ENCODE measurements around the gene FGG. TPM values are rescaled to one million over a fixed set of nuclear protein-coding genes. Genes with fewer than 3 reads are reported as not detected.

FGG gene
- total RNA-seq, 1 donor: not detected

- Histone ChIP-seq H3K9me3 (ENCODE audit: low read depth, low read length) (no peaks in the 10 kb centered on the region), H3K4me1 (ENCODE audit: insufficient read depth, low read length) (peaks cover 18% of the 10 kb centered on the region), H2AFZ (ENCODE audit: low read length) (no peak overlapping the region), H4K20me1 (ENCODE audit: insufficient read depth, low read length) (no peaks in the 10 kb centered on the region), H3K36me3 (ENCODE audit: insufficient read depth, low read length) (no peaks in the 10 kb centered on the region), H3K27me3 (ENCODE audit: insufficient read depth, low read length) (peaks cover 4% of the 10 kb centered on the region), H3K79me2 (ENCODE audit: insufficient read depth, low read length) (no peaks in the 10 kb centered on the region), H3K4me3 (ENCODE audit: insufficient read depth, low read length) (no peak overlapping the region), H3K4me2 (ENCODE audit: insufficient read depth, low read length) (no peak overlapping the region), H3K27ac (ENCODE audit: low read depth, low read length) (no peak overlapping the region)
- no peak for DNase-seq (ENCODE audit: insufficient read length, low spot score, missing footprints)
- no peak for TF ChIP-seq CTCF (IDR thresholded peaks at IDR 0.05; ENCODE audit: extremely low read depth, low read depth, low read length)
These were observed 43.4 kb downstream of the FGG start for GRCh38 chr4:154569028-154569427.

GRCh38 chr4:154566639-154567204 lies 45.7 kb downstream of the FGG start:
- peak; percentile 49 for DNase-seq (ENCODE audit: insufficient read length, low spot score, missing footprints)
- Histone ChIP-seq H3K4me3 (ENCODE audit: insufficient read depth, low read length) (no peak overlapping the region), H2AFZ (ENCODE audit: low read length) (peak overlapping the region; percentile 29), H3K79me2 (ENCODE audit: insufficient read depth, low read length) (no peaks in the 10 kb centered on the region), H4K20me1 (ENCODE audit: insufficient read depth, low read length) (no peaks in the 10 kb centered on the region), H3K27me3 (ENCODE audit: insufficient read depth, low read length) (peaks cover 4% of the 10 kb centered on the region), H3K27ac (ENCODE audit: low read depth, low read length) (peak overlapping the region; percentile 40), H3K36me3 (ENCODE audit: insufficient read depth, low read length) (no peaks in the 10 kb centered on the region), H3K4me1 (ENCODE audit: insufficient read depth, low read length) (peaks cover 18% of the 10 kb centered on the region), H3K9me3 (ENCODE audit: low read depth, low read length) (no peaks in the 10 kb centered on the region), H3K4me2 (ENCODE audit: insufficient read depth, low read length) (peak overlapping the region; percentile 63)
- TF ChIP-seq CTCF (IDR thresholded peaks at IDR 0.05; ENCODE audit: extremely low read depth, low read depth, low read length): no peak

GRCh38 chr4:154565704-154566103 lies 46.8 kb downstream of the FGG start:
- Histone ChIP-seq H3K36me3 (ENCODE audit: insufficient read depth, low read length) (no peaks in the 10 kb centered on the region), H3K4me2 (ENCODE audit: insufficient read depth, low read length) (no peak overlapping the region), H3K4me1 (ENCODE audit: insufficient read depth, low read length) (peaks cover 25% of the 10 kb centered on the region), H3K27me3 (ENCODE audit: insufficient read depth, low read length) (peaks cover 4% of the 10 kb centered on the region), H2AFZ (ENCODE audit: low read length) (no peak overlapping the region), H3K9me3 (ENCODE audit: low read depth, low read length) (no peaks in the 10 kb centered on the region), H3K4me3 (ENCODE audit: insufficient read depth, low read length) (no peak overlapping the region), H4K20me1 (ENCODE audit: insufficient read depth, low read length) (no peaks in the 10 kb centered on the region), H3K79me2 (ENCODE audit: insufficient read depth, low read length) (no peaks in the 10 kb centered on the region), H3K27ac (ENCODE audit: low read depth, low read length) (no peak overlapping the region)
- DNase-seq (ENCODE audit: insufficient read length, low spot score, missing footprints): no peak
- no peak for TF ChIP-seq CTCF (IDR thresholded peaks at IDR 0.05; ENCODE audit: extremely low read depth, low read depth, low read length)

GRCh38 chr4:154564311-154564710 lies 48.1 kb downstream of the FGG start:
- Histone ChIP-seq H3K9me3 (ENCODE audit: low read depth, low read length) (no peaks in the 10 kb centered on the region), H3K4me2 (ENCODE audit: insufficient read depth, low read length) (no peak overlapping the region), H2AFZ (ENCODE audit: low read length) (no peak overlapping the region), H3K36me3 (ENCODE audit: insufficient read depth, low read length) (no peaks in the 10 kb centered on the region), H3K4me3 (ENCODE audit: insufficient read depth, low read length) (no peak overlapping the region), H3K79me2 (ENCODE audit: insufficient read depth, low read length) (no peaks in the 10 kb centered on the region), H3K4me1 (ENCODE audit: insufficient read depth, low read length) (peaks cover 35% of the 10 kb centered on the region), H3K27me3 (ENCODE audit: insufficient read depth, low read length) (no peaks in the 10 kb centered on the region), H4K20me1 (ENCODE audit: insufficient read depth, low read length) (no peaks in the 10 kb centered on the region), H3K27ac (ENCODE audit: low read depth, low read length) (no peak overlapping the region)
- no peak for DNase-seq (ENCODE audit: insufficient read length, low spot score, missing footprints)
- TF ChIP-seq CTCF (IDR thresholded peaks at IDR 0.05; ENCODE audit: extremely low read depth, low read depth, low read length): no peak
